SU-DHL-6 (cell line): Measurements from ENCODE around the gene RANBP1.

Experiments used
- H2AFZ ChIP-seq: fragments of 200-600 bp; sonication (generic); 2 replicates; pipeline ENCODE4 v1.6.1; 2014; ENCODE audit warnings: low read depth, mild to moderate bottlenecking, moderate library complexity, mixed read lengths, antibody characterized with exemption, low read length; ENCODE audit not compliant: severe bottlenecking
- H3F3A ChIP-seq: fragments of 200-600 bp; shearing (Covaris generic); 2 replicates; pipeline ENCODE4 v1.6.0; 2016; ENCODE audit warnings: antibody characterized with exemption, mild to moderate bottlenecking; ENCODE audit not compliant: insufficient read depth
- H3K27ac ChIP-seq: fragments of 200-600 bp; sonication (generic); 2 replicates; pipeline ENCODE4 v1.5.1; 2016; ENCODE audit warnings: low read depth, mild to moderate bottlenecking, low read length, moderate library complexity, mixed read lengths
- H3K27me3 ChIP-seq: fragments of 200-600 bp; sonication (generic), shearing (Covaris generic); 2 replicates; pipeline ENCODE4 v1.6.0; 2014; ENCODE audit warnings: mild to moderate bottlenecking, low read length
- H3K36me3 ChIP-seq: fragments of 200-600 bp; sonication (generic); 2 replicates; pipeline ENCODE4 v1.6.1; 2014; ENCODE audit warnings: mild to moderate bottlenecking, low read length, mixed read lengths
- H3K4me2 ChIP-seq: fragments of 300-600, 200-600 bp; shearing (Covaris generic), sonication (generic); 2 replicates; pipeline ENCODE4 v1.6.0; 2014; ENCODE audit warnings: low read length, low read depth, mild to moderate bottlenecking; ENCODE audit not compliant: poor library complexity, severe bottlenecking
- H3K4me3 ChIP-seq: fragments of 200-600 bp; sonication (generic); 2 replicates; pipeline ENCODE4 v1.5.1; 2014; ENCODE audit warnings: antibody characterized with exemption, low read length, mild to moderate bottlenecking, mixed read lengths; ENCODE audit not compliant: insufficient read depth, poor library complexity, severe bottlenecking
- H3K79me2 ChIP-seq: fragments of 200-600 bp; sonication (generic); 2 replicates; pipeline ENCODE4 v1.6.1; 2014; ENCODE audit warnings: mild to moderate bottlenecking, low read length, moderate library complexity; ENCODE audit not compliant: insufficient read depth
- H3K9ac ChIP-seq: fragments of 200-600 bp; sonication (generic); 2 replicates; pipeline ENCODE4 v1.7.0; 2014; ENCODE audit warnings: mild to moderate bottlenecking, low read length
- H3K9me2 ChIP-seq: fragments of 200-600 bp; sonication (generic); replicated peaks from 2 replicates; pipeline ENCODE4 v1.6.1; 2014; ENCODE audit warnings: low read length; ENCODE audit not compliant: insufficient read depth
- H3K9me3 ChIP-seq: fragments of 200-600 bp; sonication (generic); 2 replicates; pipeline ENCODE4 v1.6.1; 2014; ENCODE audit warnings: low read length, mixed read lengths; ENCODE audit not compliant: insufficient read depth
- H4K20me1 ChIP-seq: fragments of 200-600 bp; sonication (generic); 2 replicates; pipeline ENCODE4 v1.6.1; 2014; ENCODE audit warnings: low read depth, mild to moderate bottlenecking, antibody characterized with exemption, low read length, moderate library complexity, mixed read lengths
- EZH2phosphoT487 ChIP-seq: fragments of 200-600 bp; sonication (generic), shearing (Covaris generic); conservative IDR thresholded peaks from 2 replicates; pipeline ENCODE4 v1.6.1; 2018; ENCODE audit warnings: mild to moderate bottlenecking, antibody characterized with exemption, low read length, moderate library complexity, mixed read lengths
- TF ChIP-seq, protein P1 (sequence below): fragments of 200-600 bp; sonication (generic); IDR thresholded peaks from one replicate; pipeline ENCODE4 v1.5.1; 2017; ENCODE audit warnings: antibody characterized with exemption, mild to moderate bottlenecking, low read length, moderate library complexity; ENCODE audit not compliant: insufficient read depth, poor library complexity, severe bottlenecking

Gene RANBP1

DNA sequence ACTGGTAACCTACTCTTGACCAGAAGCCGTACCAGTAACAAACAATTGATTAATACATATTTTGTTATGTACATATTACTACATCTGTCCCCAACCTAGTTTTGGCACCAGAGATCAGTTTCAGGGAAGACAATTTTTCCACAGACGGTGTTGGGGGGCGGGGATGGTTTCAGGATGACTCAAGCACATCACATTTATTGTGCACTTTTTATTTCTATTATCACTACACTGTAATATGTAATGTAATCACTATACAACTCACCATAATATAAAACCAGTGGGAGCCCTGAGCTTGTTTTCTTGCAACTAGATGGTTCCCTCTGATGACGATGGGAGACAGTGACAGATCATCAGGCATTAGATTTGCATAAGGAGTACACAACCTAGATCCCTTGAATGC, 20.4 kb upstream of the RANBP1 start:
- H3K9me2 ChIP-seq: no peaks in the 10 kb centered on the region
- H3K4me3 ChIP-seq: no peak overlapping the region
- H3K4me2 ChIP-seq: no peak overlapping the region
- H3K27me3 ChIP-seq: no peaks in the 10 kb centered on the region
- no peaks in the 10 kb centered on the region for H4K20me1 ChIP-seq
- peaks cover 2% of the 10 kb centered on the region; the same call in 1 of the 2 replicates for H3K36me3 ChIP-seq
- H3F3A ChIP-seq: no peaks in the 10 kb centered on the region
- no peak overlapping the region for H2AFZ ChIP-seq
- H3K9me3 ChIP-seq: no peaks in the 10 kb centered on the region
- H3K27ac ChIP-seq: no peak overlapping the region
- TF ChIP-seq, protein P1, sequence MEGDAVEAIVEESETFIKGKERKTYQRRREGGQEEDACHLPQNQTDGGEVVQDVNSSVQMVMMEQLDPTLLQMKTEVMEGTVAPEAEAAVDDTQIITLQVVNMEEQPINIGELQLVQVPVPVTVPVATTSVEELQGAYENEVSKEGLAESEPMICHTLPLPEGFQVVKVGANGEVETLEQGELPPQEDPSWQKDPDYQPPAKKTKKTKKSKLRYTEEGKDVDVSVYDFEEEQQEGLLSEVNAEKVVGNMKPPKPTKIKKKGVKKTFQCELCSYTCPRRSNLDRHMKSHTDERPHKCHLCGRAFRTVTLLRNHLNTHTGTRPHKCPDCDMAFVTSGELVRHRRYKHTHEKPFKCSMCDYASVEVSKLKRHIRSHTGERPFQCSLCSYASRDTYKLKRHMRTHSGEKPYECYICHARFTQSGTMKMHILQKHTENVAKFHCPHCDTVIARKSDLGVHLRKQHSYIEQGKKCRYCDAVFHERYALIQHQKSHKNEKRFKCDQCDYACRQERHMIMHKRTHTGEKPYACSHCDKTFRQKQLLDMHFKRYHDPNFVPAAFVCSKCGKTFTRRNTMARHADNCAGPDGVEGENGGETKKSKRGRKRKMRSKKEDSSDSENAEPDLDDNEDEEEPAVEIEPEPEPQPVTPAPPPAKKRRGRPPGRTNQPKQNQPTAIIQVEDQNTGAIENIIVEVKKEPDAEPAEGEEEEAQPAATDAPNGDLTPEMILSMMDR: no peak
- no peak for TF ChIP-seq EZH2phosphoT487
- H3K9ac ChIP-seq: no peak overlapping the region
- no peaks in the 10 kb centered on the region for H3K79me2 ChIP-seq

DNA sequence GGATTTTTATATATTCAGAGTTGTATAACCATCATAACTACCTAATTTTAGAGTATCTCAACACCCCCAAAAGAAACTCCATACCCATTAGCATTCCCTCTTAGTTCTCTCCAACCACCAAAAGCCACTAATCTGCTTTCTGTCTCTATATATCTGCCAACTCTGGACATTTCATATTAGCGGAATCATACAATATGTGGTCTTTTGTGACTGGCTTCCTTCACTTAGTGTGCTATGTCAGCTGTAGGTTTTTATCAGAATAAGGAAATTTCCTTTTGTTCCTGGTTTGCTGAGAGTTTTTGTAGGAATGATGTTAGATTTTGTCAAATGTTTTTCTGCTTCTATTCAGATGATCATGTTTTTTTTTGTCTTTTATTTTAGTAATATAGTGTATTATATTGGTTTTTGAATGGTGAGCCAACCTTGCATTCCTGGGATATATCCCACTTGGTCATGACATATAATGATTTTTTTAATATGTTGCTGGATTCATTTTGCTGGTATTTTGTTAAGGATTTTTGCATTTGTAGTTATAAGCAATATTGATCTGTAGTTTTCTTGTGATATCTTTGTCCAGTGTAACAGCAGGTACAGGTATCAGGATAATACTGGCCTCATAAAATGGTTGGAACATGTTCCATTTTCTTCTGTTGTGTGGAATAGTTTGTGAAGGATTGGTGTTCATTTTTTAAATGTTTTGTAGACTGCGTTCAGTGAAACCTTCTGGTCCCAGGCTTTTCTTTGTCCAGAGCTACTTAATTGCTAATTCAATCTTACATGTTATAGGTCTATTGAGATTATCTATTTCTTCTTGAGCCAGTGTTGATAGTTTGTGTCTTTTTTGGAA, 19.1 kb upstream of the RANBP1 start:
- Histone ChIP-seq H3K79me2 (no peaks in the 10 kb centered on the region), H3K36me3 (peaks cover 2% of the 10 kb centered on the region; the same call in 1 of the 2 replicates), H3K27me3 (no peaks in the 10 kb centered on the region), H3K4me2 (no peak overlapping the region), H3K9ac (no peak overlapping the region), H3K27ac (no peak overlapping the region), H2AFZ (no peak overlapping the region), H3K4me3 (no peak overlapping the region), H3K9me2 (no peaks in the 10 kb centered on the region), H3K9me3 (no peaks in the 10 kb centered on the region), H4K20me1 (no peaks in the 10 kb centered on the region), H3F3A (no peaks in the 10 kb centered on the region)
- TF ChIP-seq EZH2phosphoT487: no peak
- TF ChIP-seq, protein P1: no peak

DNA sequence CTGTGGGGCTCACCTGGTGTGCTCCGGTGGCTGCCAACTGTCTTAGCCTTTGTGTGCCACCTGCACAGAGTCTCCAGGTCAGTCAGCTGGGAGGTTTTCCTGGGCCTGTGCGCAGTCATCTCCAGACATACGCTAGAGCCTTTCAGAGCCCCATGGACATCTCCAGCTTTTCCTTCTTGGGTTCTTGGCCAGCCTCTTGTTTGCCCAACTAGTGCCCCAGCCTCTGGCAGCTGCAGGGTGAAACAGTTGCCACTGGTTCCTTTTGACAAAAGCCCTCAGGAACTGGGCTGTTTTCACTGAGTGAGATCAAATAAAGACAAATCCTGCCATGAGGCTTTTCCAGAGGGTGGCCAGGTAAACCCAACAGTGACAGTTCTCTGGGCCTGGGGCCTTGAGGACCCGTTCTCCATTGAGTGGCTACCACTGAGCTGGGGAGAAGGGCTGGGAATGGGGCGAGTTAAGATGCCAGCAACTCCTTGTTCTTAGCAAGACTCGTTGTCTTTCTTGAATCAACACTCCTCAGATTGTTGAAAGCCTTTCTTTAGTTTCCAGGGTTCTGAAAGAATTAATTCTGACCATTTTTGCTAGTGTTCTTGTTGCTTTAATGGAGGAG, 16.7 kb upstream of the RANBP1 start:
- no peaks in the 10 kb centered on the region for H3K27me3 ChIP-seq
- H4K20me1 ChIP-seq: no peaks in the 10 kb centered on the region
- H3K9me3 ChIP-seq: no peaks in the 10 kb centered on the region
- H3K27ac ChIP-seq: no peak overlapping the region
- peaks cover 2% of the 10 kb centered on the region; the same call in 1 of the 2 replicates for H3K36me3 ChIP-seq
- no peaks in the 10 kb centered on the region for H3F3A ChIP-seq
- H2AFZ ChIP-seq: no peak overlapping the region
- no peaks in the 10 kb centered on the region for H3K9me2 ChIP-seq
- H3K4me3 ChIP-seq: no peak overlapping the region
- H3K79me2 ChIP-seq: no peaks in the 10 kb centered on the region
- TF ChIP-seq, protein P1: no peak
- TF ChIP-seq EZH2phosphoT487: no peak
- no peak overlapping the region for H3K9ac ChIP-seq
- no peak overlapping the region for H3K4me2 ChIP-seq
